ENCODE results near the gene SMYD5.

The SMYD5 gene

DNA sequence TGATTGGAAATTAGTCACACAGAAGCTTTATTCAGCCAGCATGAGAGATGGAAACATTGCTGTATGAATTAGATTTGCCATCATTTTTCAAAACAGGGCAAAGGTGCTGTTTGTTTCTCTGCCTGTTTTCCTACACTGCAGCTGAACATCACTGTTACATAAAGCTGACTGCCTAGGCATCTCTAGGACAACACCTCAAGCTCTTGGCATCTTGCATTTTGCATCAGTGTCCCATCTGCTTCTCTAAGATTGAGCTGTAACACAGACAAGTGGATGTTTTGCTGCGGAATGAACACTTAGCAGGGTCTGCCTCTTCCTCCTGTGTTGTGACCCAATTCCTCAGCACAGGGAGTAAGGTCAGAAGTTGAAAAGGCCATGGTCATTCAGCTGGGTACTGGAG, 24.9 kb downstream of the SMYD5 start:
- DNase-seq (ENCODE audit: low read depth in 2 of 2), result no peak

DNA sequence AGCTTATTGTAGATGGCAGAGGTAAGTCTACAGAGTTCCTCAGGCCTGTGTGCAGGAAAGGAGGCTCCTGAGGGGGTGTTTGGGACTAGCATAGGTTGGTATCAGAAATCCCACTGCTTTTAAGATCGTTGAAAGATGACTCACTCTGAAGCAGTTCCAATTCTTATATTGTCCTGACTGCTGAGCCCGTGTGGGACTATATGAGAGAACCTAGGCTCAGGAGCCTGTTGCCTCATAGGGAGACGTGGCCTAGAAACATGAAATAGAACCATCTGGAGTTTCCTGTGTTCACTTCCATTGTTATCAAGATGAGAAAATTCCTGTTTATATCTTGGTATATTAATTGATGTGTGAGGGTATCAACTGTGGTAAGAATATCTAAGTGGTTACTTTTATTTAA, 25.7 kb downstream of the SMYD5 start:
- no peak for DNase-seq (ENCODE audit: low read depth in 2 of 2)

DNA sequence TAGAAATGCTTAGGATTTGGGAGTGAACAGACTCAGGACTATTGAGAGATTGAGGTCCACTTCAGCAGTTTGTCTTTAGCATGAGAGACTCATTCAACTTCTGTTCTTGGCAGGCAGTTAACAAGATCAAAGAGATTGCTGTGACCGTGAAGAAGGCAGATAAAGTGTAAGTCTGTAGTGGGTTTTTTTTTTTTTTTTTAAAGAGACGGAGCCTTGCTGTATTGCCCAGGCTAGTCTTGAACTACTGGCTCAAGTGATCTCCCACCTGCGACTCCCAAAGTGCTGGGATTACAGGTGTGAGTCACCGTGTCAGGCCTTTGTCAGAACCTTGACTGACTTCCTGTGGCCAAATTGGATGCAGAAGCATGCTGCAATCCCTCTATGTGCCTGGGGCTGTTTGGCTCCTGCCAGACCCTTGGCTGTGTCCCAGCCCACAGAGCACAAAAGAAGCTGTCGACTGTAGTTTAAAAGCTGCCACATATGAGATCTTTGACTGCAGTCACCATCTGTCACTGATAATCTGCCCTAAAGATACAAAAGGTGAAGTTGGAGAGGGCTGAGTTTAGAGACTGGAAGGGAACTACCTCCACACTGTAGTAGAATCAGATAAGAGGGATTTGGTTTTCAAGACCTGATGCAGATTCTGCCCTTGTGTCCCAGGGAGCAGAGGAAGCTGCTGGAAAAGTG, 30.0 kb downstream of the SMYD5 start:
- DNase-seq (ENCODE audit: low read depth in 2 of 2), result no peak

DNA sequence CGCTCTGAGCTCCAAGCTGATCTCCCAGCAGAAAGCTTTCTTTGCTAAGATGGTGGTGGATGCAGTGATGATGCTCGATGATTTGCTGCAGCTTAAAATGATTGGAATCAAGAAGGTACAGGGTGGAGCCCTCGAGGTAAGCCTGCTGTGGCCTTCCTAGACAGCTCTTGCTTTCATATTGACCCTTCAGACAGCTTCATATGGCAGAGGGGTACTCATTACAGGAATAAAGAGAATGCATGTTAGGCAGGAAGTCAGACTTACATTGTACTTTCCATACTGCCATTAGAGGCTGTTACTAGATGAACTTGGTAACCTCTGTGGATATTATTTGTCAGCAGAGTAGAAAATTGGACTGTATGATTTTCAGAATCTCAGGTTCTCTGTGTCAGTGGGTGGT, 30.5 kb downstream of the SMYD5 start:
- no peak for DNase-seq (ENCODE audit: low read depth in 2 of 2)

DNA sequence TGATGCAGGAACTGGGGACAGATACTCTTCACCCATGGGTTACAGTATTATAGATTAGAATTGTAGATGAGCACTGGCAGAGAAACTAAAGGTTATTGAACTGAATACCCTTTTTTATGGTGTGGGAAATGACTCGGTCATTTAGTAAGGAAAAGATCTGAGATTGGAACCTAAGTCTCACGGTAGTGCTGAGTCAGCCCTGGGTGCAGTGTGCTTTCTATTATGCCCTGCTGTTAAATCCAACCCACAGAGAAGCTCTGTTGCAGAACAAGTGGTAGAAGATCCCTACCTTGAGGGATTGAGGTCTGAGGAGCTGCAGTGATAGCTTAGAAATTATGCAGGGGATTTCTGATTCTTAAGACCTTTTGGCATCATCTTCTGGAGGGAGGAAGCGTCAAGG, 32.8 kb downstream of the SMYD5 start:
- no peak for DNase-seq (ENCODE audit: low read depth in 2 of 2)

DNA sequence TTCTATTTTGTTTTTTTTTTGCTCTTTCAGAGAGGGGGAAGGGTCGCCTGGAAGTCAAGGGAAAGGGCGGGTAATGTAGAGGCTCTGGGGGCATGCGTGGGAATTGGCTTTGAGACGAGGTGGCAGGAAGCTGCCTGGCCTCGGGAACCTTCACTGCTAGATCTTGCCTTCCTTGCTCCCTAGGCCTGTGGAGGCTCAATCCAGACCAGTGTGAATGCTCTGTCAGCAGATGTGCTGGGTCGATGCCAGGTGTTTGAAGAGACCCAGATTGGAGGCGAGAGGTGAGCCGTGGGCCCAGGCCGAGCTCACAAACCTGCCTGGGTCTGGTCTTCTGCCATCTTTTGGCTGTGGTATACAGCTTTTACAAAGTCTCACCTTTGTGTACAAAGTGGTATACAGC, 35.6 kb downstream of the SMYD5 start:
- no peak for DNase-seq (ENCODE audit: low read depth in 2 of 2)

DNA sequence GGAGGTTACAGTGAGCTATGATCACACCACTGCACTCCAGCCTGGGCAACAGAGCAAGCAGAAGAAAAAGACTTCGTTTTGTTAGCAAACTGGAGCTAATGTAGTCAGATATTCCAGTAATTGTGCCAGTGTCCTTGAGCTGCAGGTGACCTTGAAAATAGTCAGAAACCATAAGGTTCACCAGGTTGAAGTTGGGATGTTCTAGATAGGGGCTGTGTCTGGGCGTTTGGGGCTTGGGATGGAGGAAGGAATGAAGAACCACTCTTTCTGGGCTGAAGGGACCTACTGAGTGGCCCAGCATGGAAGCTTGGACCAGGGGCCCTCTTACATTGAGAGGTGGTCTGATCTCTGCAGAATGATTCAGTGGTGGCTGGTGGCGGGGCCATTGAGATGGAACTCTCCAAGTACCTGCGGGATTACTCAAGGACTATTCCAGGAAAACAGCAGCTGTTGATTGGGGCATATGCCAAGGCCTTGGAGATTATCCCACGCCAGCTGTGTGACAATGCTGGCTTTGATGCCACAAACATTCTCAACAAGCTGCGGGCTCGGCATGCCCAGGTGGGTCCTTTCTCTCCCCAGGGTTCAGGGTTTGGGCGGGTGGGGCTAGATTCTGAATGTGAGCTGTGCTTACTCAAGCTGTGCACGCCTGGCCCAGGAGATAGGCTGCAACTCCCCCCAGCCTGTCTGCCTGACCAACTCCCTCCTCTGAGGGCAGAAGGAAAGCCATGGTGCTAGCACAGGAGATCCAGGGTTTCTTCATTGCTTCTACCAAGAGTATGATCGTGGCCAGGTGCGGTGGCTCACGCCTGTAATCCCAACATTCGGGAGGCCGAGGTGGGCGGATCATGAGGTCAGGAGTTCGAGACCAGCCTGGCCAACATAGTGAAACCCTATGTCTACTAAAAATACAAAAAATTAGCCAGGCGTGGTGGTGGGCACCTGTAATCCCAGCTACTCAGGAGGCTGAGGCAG, 37.1 kb downstream of the SMYD5 start:
- no peak for DNase-seq (ENCODE audit: low read depth in 2 of 2)

DNA sequence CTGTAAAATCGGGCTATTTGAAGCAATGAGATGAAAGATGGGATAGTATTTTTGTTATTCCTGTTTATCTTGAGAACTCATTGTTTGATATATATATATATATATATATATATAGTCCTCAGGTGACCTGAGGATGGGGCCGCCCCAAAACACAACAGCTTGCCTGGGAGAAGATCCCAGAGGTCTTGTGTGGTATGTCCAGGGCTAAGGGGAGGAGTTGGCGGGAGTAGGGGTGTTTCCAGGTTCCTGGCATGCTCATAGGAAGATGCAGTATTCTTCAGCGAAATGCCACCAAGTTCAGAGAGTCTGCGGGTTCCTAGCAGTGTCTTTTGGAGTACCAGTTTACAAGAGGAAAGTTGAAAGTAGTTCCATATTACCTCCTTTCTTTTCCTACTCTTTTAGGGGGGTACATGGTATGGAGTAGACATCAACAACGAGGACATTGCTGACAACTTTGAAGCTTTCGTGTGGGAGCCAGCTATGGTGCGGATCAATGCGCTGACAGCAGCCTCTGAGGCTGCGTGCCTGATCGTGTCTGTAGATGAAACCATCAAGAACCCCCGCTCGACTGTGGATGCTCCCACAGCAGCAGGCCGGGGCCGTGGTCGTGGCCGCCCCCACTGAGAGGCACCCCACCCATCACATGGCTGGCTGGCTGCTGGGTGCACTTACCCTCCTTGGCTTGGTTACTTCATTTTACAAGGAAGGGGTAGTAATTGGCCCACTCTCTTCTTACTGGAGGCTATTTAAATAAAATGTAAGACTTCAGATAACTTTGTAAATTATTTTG, 38.4 kb downstream of the SMYD5 start:
- no peak for DNase-seq (ENCODE audit: low read depth in 2 of 2)

DNA sequence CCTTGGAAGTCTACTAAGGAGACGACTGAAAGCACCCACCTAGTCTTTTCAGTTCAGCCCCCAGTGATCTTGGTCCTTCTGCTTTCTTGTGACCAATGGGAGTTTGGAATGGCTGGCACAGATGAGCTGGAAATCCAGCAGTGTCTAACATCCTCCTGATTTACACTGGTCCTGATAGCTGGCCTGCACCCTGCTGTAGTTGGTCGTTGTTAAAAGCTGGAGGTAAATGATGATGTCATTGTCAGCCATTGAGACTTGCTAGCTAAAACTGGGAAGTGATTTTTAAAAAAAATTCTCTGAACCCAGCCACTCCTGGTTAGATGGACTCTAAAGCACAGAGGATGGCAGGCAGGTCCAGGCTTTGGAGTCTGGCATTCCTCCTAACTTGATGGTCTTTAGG, 39.4 kb downstream of the SMYD5 start:
- DNase-seq (ENCODE audit: low read depth in 2 of 2), result no peak

DNA sequence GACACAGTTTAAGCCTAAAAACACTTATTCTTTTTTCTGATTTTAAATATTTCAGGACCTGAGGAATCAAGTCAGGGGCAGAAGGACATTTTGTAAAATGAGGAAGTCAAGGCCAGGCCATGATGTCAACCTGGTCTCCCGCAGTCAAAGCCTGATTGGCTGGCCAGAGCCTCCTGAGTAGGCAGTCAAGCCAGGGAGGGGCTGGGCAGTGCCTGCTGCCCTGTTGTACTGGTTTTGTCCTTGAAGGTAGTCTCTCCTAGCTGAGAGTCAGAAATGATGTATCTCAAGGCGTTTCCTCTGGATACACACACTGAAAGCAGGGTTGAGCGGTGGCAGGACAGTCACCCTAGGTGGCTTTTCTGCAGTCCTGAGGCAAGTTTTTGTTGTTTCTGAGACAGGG, 39.9 kb downstream of the SMYD5 start:
- no peak for DNase-seq (ENCODE audit: low read depth in 2 of 2)

DNA sequence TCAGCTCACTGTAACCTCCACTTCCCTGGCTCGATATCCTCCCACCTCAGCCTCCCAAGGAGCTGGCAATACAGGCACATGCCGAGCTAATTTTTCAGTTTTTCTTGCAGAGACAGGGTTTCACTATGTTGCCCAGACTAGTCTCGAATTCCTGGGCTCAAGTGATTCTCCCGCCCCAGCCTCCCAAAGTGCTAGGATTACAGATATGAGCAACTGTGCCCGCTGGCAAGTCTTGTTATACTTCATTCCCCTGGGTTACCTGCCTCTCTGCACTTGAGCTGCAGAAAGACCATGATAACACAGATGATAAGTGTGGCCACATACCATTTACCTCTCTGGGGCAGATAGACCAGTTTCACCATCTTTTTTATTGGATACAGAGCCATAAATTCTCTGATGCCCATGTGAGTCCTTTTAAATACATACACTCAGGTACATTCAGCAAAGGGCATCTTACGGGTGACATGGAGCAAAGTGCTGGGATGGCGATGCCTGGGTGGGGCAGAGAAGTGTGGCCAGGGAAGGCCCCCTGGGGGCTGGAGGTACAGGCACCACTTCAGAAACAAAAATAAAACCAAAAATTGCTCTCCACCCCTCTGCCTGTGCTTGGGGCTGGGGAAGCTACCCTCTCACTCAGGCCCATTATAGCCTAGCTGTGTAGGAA, 40.4 kb downstream of the SMYD5 start:
- no peak for DNase-seq (ENCODE audit: low read depth in 2 of 2)

DNA sequence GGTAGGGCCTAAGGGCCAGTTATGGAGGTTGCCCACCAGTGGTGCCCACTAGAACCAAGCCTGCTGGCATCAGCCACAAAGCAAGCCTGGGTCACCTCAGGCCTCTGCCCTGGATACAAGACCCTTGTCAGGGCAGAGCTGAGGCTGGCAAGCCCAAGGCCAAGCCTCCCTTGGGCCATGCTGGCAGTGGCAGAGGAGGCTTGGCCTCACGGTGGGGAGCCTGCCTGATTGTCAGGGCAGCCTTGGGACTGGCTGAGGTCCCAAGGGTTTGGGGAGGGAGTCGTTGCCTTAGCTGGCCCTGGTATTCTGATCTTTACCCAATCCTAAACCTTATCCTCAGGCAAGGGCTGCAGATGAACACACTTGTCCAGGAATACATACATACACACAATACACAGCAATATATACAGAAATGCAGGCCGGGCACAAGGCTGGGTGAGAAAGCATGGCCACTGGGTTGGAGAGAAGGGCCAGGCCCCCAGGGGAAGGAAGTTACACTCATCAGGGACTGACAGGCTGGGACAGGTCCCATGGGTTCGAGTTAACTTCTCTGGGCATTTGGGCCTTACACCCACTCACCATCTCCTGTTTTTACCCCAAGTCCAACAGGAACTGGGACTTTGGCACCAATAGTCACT, 41.1 kb downstream of the SMYD5 start:
- no peak for DNase-seq (ENCODE audit: low read depth in 2 of 2)

DNA sequence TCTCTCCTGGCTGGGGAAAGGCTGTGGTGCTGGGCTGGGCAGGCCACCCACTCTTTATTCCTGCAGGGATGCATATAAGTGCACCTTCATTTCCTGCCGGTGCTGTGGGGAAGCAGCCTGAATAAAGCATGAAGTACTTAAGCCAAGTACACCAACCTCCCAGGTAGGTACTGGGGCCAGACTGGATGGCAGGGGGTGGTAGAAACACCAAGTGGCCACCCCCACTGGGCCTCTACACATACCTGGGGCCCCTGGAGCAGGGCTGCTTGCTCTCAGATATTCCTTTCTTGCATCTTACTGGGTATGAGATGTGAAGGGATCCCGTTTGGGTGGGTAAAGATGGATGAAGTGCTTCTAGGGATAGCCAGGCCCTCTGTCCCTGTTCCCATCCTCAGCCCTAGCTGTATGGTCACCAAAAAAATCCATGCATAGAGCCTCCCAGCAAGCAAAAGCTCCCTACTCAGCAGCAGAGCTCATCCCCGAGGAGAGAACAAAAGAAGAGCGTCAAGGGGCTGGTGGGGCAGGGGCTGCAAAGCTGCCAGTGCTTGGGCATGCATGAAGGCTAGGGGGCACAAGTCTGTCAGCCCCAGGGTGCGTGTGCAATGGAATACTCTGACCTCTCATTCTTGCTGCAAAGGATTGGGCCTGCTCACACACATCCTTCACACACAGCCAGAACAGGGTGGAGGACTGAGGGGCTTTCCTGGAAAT, 42.0 kb downstream of the SMYD5 start:
- DNase-seq (ENCODE audit: low read depth in 2 of 2), result no peak

DNA sequence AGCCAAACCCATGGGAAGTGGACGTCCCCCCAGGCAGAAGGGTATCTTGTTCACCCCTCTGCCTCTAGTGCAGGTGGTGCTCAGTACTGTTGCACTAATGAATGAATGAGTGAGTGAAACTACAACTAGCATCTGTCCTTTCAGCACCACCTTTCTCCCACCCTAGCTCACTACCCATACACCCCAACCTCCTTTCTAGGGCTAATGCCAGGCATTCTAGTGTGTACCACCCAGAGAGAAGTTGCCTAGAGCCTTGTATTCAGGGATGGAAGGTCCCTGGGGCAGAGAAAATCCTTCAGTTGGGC, 42.5 kb downstream of the SMYD5 start:
- DNase-seq (ENCODE audit: low read depth in 2 of 2), result no peak

DNA sequence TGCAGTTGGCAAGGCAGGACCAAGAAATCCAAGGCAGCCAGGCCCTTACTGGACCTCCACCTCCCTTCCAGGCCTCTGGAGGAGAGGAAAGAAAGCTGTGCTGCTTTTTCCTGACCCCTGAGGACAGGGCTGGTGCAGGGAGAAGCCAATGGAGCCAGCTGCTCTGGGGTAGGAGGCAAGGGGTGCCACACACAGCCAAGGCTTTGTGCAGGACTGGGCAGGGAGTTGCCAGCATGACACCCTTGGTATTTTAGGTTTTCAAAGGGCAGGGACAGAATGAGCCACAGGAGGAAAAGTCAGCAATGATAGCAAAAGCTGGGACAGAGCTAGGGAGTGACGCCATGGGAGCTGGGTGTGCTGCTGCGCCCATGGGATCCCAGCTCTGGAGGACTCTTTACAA, 43.0 kb downstream of the SMYD5 start:
- no peak for DNase-seq (ENCODE audit: low read depth in 2 of 2)

DNA sequence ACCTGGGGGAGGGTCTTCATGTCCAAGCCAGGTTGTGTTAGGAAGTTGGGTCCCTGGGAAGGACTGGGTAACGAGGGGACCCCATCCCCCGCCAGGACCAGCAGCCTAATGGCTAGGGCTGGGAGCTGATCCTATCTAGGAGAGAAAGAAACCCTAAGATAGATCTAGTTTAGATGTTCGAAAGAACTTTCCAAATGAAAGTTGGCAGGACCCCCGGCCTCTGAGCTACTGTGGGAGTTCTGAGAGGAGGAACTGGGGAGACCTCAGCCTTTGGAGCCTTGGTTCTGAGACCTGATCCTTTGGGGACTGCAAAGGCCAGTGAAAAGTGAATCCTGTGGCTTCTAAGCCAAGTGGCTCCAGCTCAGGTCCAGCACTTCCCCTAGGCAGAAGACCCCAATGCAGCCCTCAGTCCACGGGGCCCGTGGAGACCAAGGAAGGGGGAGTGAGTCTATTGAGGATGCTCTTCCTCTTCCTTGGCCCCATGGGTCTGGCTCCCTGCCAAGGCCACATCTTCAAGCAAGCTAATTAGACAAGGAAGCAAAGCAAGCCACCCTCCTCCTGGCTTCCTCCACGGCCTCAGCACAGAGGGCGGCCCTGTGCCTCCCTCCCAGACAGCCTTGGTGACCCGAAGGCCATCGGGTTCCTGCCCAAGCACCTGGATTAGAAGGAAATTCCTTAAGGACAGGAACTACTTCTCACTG, 43.5 kb downstream of the SMYD5 start:
- DNase-seq (ENCODE audit: low read depth in 2 of 2), result no peak

DNA sequence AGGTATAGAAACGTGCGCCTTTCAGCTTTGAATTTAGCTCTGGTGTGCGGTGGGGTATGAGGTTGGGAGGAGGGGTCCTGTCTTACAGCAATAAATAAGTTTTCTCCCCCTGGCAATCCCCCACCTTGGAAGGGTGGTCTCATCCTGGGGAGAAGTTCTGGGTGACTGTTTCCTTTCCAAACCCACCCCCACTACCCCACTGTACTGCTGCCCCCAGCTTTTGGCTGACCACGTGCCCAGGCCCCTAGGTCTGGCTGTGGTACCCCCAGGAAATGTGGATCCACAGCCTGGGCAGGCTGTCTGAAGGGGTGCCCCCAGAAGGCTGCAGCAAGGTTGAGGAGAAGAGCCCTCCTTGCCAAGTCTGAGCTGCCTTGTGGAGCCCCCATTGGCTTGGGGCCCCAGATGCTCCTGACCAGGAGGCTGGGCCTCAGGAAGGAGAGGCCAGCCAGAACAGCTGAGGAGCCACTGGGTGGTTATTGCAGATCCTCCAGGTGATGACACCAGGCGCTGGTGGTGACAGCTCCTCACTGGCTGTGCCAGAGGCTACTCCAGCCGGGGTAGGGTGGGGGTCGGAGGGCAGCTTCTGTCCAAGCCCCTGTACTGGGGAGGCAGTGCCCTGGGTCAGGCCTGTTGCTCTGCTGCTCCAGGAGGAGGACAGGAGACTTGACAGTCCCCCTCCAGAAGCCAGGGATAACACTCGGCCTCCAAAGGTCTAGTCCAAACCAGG, 44.3 kb downstream of the SMYD5 start:
- no peak for DNase-seq (ENCODE audit: low read depth in 2 of 2)

DNA sequence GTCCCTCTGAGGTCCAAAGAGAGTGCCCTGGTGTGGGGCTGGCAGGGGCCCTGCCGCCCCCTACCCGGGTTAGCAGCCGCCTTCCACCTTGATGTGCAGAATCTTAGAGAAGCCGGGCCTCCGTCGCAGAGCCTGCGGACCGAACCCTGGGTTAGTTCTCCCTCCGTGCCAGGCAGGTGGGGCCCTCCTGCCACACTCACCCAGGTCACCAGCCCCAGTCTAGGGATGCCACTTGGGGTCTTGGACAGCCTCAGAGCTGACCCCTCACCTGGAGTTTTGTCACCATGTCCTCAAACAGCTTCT, 44.8 kb downstream of the SMYD5 start:
- DNase-seq (ENCODE audit: low read depth in 2 of 2), result no peak

DNA sequence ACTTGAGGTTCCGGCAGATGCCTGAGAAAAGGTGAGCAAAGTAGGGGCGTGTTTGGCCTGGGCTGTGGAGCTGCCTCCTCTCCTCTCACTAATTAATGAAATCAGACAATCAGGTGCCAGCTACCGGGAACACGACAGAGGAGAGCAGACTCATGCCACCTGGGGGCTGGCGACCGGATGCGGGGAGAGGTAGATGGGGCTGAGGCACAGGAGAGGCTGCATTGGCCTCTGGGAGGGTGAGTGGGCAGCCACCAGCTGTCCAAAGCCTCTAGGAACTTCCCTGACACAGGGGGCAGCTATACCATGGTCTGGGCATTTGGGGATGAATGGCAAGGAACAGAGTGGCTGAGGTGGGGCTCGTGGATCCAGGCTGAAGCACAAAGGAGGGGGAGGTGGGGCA, 45.2 kb downstream of the SMYD5 start:
- DNase-seq (ENCODE audit: low read depth in 2 of 2), result no peak

Data from stimulated activated CD4-positive, alpha-beta T cell treated with anti-CD3 and anti-CD28 coated beads, Interleukin-12 subunit alpha, Interleukin-12 subunit beta, amount 100 ng/mL, for 24 hours (primary cell).